ENCODE data around the gene RUNX1. TPM values are rescaled to one million over a fixed set of nuclear protein-coding genes. Genes with fewer than 3 reads are reported as not detected.

The RUNX1 gene
- total and polyA plus RNA-seq, 2 donors (not counting 1 experiment from before 2014, with no cell fraction given): 26.3 to 73.0 TPM

DNA sequence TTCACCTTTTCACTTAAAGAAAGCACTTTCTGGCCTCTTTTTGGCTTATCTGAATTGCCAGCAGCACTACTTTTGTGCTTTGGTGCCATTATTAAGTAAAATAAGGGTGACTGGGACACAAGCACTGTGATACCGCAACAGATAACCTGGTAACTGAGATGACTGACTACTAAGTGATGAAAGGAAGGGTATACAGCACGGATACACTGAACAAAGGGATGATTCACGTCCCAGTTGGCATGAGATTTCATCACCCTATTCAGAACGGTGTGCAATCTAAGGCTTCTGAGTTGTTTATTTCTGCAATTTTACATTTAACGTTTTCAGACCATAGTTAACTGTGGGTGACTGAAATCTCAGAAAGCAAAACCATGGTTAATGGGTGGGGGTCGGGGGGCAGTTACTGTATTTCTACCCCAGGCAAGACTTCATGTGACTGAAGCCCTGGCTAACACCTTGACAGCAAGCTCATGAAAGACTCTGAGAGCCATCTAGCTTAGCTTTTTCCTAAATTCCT, 277.5 kb downstream of the RUNX1 start:
- peaks cover 0 to 4% (median 0%) of the 10 kb centered on the region in 3 donors for H3K9me3 ChIP-seq (ENCODE audit: control extremely low read depth in 1 of 3, control insufficient read depth in 2 of 3, insufficient read depth in 1 of 3, low read length in 2 of 3)
- POLR2A ChIA-PET: no interaction called here
- no peaks in the 10 kb centered on the region for H3K4me1 ChIP-seq (ENCODE audit: control insufficient read depth in 2 of 2, insufficient read depth in 2 of 2, low read length in 2 of 2)
- no peak overlapping the region for H2AFZ ChIP-seq (ENCODE audit: insufficient read depth, low read depth, low read length, poor library complexity, severe bottlenecking)
- H3K27me3 ChIP-seq (replicated peaks in 1 of 4; ENCODE audit: control extremely low read depth in 1 of 4, control insufficient read depth in 3 of 4, insufficient read depth in 4 of 4, low read length in 3 of 4): peaks cover 0 to 3% (median 0%) of the 10 kb centered on the region in 4 experiments
- no peaks in the 10 kb centered on the region for H3K36me3 ChIP-seq (replicated peaks in 1 of 2; ENCODE audit: control extremely low read depth in 1 of 2, control insufficient read depth in 1 of 2, extremely low read depth in 1 of 2, insufficient read depth in 2 of 2, low read length in 1 of 2)
- no peaks in the 10 kb centered on the region for H3K79me2 ChIP-seq (ENCODE audit: control insufficient read depth, insufficient read depth, low read length)
- no peak for ATAC-seq (ENCODE audit: low read depth)
- CTCF ChIA-PET: no interaction called here
- H3K4me3 ChIP-seq (ENCODE audit: control extremely low read depth in 1 of 5, extremely low read depth in 1 of 5, insufficient read depth in 1 of 5, low read depth in 2 of 5, low read length in 4 of 5): no peak overlapping the region
- Mint-ChIP-seq H3K27me3 (peaks cover 12% of the 10 kb centered on the region), H3K27ac (no peak overlapping the region), H3K9me3 (ENCODE audit: insufficient read depth) (no peaks in the 10 kb centered on the region), H3K4me3 (no peak overlapping the region), H3K4me1 (no peaks in the 10 kb centered on the region)
- WGBS (ENCODE audit: insufficient coverage): 88% methylated on average over 5 of the region's 6 CpGs
- H3K9ac ChIP-seq (ENCODE audit: low read length): no peak overlapping the region
- no peaks in the 10 kb centered on the region for H4K20me1 ChIP-seq (ENCODE audit: control insufficient read depth, insufficient read depth, low read length, poor library complexity, severe bottlenecking)
- no peak overlapping the region for H3K27ac ChIP-seq (ENCODE audit: low read length in 2 of 2)
- no peak overlapping the region for H3K4me2 ChIP-seq (replicated peaks; ENCODE audit: low read depth, low read length, poor library complexity, severe bottlenecking)
- TF ChIP-seq, protein P1, sequence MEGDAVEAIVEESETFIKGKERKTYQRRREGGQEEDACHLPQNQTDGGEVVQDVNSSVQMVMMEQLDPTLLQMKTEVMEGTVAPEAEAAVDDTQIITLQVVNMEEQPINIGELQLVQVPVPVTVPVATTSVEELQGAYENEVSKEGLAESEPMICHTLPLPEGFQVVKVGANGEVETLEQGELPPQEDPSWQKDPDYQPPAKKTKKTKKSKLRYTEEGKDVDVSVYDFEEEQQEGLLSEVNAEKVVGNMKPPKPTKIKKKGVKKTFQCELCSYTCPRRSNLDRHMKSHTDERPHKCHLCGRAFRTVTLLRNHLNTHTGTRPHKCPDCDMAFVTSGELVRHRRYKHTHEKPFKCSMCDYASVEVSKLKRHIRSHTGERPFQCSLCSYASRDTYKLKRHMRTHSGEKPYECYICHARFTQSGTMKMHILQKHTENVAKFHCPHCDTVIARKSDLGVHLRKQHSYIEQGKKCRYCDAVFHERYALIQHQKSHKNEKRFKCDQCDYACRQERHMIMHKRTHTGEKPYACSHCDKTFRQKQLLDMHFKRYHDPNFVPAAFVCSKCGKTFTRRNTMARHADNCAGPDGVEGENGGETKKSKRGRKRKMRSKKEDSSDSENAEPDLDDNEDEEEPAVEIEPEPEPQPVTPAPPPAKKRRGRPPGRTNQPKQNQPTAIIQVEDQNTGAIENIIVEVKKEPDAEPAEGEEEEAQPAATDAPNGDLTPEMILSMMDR (IDR thresholded peaks at IDR 0.05): no peak
- no peak for TF ChIP-seq EZH2 (IDR thresholded peaks at IDR 0.05; ENCODE audit: borderline replicate concordance, insufficient read depth, low read depth, low read length, poor library complexity, severe bottlenecking)
- DNase-seq: no peak
- intact Hi-C loops (cut with micrococcal nuclease): no loop called here

DNA sequence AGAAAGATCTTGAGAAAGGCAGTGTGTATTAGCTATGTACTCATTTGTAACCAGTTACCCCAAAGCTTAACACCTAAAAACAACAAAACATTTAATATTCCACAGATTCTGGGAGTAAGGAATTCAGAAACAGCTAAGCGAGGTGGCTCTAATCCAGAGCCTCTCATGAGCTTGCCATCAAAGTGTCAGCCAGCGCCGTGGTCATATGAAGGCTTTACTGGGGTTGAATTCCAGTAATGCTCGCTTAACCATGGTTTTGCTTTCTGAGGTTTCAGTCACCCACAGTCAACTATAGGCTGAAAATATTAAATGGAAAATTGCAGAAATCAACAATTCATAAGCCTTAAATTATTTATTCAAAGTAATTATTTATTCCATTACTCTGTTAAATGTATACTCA, 278.5 kb downstream of the RUNX1 start:
- no peak overlapping the region for H3K4me2 ChIP-seq (replicated peaks; ENCODE audit: low read depth, low read length, poor library complexity, severe bottlenecking)

More for the DNA sequence above, 278.5 kb downstream of the RUNX1 start:
- Histone ChIP-seq H3K9ac (ENCODE audit: low read length) (no peak overlapping the region), H3K36me3 (replicated peaks in 1 of 2; ENCODE audit: control extremely low read depth in 1 of 2, control insufficient read depth in 1 of 2, extremely low read depth in 1 of 2, insufficient read depth in 2 of 2, low read length in 1 of 2) (no peaks in the 10 kb centered on the region), H3K4me3 (ENCODE audit: control extremely low read depth in 1 of 5, extremely low read depth in 1 of 5, insufficient read depth in 1 of 5, low read depth in 2 of 5, low read length in 4 of 5) (no peak overlapping the region), H4K20me1 (ENCODE audit: control insufficient read depth, insufficient read depth, low read length, poor library complexity, severe bottlenecking) (no peaks in the 10 kb centered on the region), H3K27me3 (replicated peaks in 1 of 4; ENCODE audit: control extremely low read depth in 1 of 4, control insufficient read depth in 3 of 4, insufficient read depth in 4 of 4, low read length in 3 of 4) (peaks cover 0 to 3% (median 0%) of the 10 kb centered on the region in 4 experiments), H3K79me2 (ENCODE audit: control insufficient read depth, insufficient read depth, low read length) (no peaks in the 10 kb centered on the region), H3K4me1 (ENCODE audit: control insufficient read depth in 2 of 2, insufficient read depth in 2 of 2, low read length in 2 of 2) (no peaks in the 10 kb centered on the region), H3K9me3 (ENCODE audit: control extremely low read depth in 1 of 3, control insufficient read depth in 2 of 3, insufficient read depth in 1 of 3, low read length in 2 of 3) (peaks cover 0 to 4% (median 0%) of the 10 kb centered on the region in 3 donors), H2AFZ (ENCODE audit: insufficient read depth, low read depth, low read length, poor library complexity, severe bottlenecking) (no peak overlapping the region), H3K27ac (ENCODE audit: low read length in 2 of 2) (no peak overlapping the region)
- DNase-seq (no peak), ATAC-seq (ENCODE audit: low read depth) (no peak)
- ChIA-PET POLR2A (no interaction called here), CTCF (interaction anchor here (1.2 kb wide), 1 partner anchor 14 kb away, joined by 3 read pairs; no protein-coding TSS in a partner anchor)
- WGBS (ENCODE audit: insufficient coverage): 100% methylated on average over 2 of the region's 4 CpGs
- Mint-ChIP-seq H3K27ac (no peak overlapping the region), H3K4me1 (no peaks in the 10 kb centered on the region), H3K9me3 (ENCODE audit: insufficient read depth) (no peaks in the 10 kb centered on the region), H3K27me3 (peaks cover 12% of the 10 kb centered on the region), H3K4me3 (no peak overlapping the region)
- TF ChIP-seq, protein P1 (IDR thresholded peaks at IDR 0.05): no peak
- no peak for TF ChIP-seq EZH2 (IDR thresholded peaks at IDR 0.05; ENCODE audit: borderline replicate concordance, insufficient read depth, low read depth, low read length, poor library complexity, severe bottlenecking)
- intact Hi-C loops (cut with micrococcal nuclease): no loop called here

All from B cell (primary cell).